NCI-H1694 (cell line): ENCODE measurements around the gene ZCWPW1.
"Not testable (repeated sequence)": the region's sequence is repeated elsewhere in the genome, so short reads cannot be mapped to it uniquely, and the experiment has no call there.

Source experiments
- DNase-seq: peaks from one replicate; lab custom pipeline; 2025; lab: John Stamatoyannopoulos, UW

The ZCWPW1 gene

DNA sequence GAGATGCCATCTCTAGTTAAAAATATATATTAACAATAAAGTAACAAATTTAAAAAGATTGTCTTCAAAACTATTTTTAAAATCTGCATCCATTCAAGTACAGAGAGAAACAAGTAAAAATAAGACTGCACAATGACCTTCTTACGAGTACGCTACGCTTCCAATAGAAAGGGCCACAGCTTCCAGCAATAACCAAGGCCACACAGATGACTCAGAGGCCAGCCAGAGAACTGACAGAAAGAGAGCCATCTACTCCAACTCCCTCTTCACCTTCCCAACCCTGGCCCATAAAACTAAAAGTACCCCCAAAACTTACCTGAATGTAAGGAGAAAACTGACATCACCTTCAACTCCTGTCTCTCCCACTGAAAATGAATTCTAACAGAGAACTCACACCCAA is 28.5 kb downstream of the ZCWPW1 start:
- no peak for DNase-seq

GRCh38 chr7:100398239-100398638 is 30.3 kb downstream of the ZCWPW1 start:
- DNase-seq: no peak

GRCh38 chr7:100397315-100398081 is 31.0 kb downstream of the ZCWPW1 start:
- DNase-seq: no peak

- DNase-seq: no peak
These were observed 32.0 kb downstream of the ZCWPW1 start for GRCh38 chr7:100396421-100396982.

DNA sequence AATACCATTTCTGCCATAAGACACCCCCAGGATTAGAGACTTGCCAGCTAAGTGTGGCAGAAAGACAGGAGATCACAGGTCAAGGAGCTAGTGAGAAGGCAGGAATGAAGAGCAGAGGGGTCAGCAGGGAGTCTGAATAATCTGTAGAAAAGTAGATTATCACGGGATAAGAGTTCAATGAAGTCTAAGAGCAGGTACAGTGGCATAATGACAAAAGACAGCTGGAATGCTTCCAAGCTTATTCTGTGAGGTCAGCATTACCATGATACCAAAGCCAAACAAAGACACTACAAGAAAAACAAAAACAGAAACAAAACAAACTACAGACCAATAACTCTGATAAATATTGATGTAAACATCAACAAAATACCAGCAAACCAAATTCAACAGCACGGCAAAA is 34.4 kb downstream of the ZCWPW1 start:
- no peak for DNase-seq

GRCh38 chr7:100393233-100393905 is 35.1 kb downstream of the ZCWPW1 start:
- DNase-seq: no peak

GRCh38 chr7:100390286-100391009 is 38.1 kb downstream of the ZCWPW1 start:
- no peak for DNase-seq

GRCh38 chr7:100389437-100390088 is 38.9 kb downstream of the ZCWPW1 start:
- no peak for DNase-seq

GRCh38 chr7:100387695-100388094 is 40.8 kb downstream of the ZCWPW1 start:
- no peak for DNase-seq

DNA sequence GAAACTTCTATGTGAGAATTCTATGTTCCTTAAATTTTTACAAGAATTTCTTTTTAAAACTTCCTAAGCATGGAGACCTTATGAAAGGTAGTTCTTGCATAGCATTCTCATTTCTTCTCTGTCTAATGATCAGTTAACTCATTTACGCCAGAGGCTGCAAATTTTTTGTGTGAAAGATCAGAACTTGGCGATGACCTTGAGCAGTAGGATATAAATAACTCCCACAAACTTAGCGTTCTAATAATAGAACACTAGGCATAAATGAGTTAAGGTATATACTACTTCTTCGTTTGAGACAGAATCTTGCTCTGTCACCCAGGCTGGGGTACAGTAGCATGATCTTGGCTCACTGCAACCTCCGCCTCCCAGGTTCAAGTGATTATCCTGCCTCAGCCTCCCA is 41.6 kb downstream of the ZCWPW1 start:
- no peak for DNase-seq

- DNase-seq: no peak
These were observed 43.7 kb downstream of the ZCWPW1 start for GRCh38 chr7:100384628-100385294.

- DNase-seq: peak; percentile 50
These were observed 46.2 kb downstream of the ZCWPW1 start for GRCh38 chr7:100382234-100382853.

DNA sequence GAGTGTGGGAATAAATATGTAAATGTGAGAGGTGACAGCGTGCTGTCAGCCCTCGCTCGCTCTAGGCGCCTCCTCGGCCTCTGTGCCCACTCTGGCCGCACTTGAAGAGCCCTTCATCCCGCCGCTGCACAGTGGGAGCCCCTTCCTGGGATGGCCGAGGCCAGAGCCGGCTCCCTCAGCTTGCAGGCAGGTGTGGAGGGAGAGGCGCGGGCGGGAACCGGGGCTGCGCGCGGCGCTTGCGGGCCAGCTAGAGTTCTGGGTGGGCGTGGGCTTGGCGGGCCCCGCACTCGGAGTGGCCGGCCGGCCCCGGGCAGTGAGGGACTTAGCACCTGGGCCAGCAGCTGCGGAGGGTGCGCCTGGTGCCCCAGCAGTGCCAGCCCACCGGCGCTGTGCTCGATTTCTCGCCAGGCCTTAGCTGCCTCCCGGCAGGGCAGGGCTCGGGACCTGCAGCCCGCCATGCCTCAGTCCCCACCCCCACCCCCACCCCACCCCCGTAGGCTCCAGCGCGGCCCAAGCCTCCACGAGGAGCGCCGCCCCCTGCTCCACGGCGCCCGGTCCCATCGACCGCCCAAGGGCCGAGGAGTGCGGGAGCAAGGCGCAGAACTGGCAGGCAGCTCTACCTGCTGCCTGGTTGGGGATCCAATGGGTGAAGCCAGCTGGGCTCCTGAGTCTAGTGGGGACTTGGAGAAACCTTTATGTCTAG is 46.8 kb downstream of the ZCWPW1 start:
- not testable (repeated sequence) for DNase-seq

DNA sequence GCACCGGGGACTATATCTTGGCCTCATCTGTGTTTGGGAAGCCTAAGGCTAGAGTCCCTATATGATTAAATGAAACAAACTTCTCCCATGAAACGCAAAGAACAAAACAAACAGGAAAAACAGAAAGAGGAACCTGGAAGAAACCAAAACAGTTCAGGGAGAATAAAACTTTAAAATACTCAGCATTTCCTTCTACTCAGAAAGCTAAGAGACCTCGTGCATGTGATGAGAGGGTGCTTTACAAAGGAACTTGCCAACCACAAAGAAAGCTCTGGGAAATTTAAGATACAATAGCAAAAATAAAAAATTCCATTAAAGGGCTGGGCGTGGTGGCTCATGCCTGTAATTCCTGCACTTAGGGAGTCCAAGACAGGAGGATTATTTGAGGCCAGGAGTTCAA is 48.3 kb downstream of the ZCWPW1 start:
- DNase-seq: no peak

GRCh38 chr7:100378114-100378755 is 50.3 kb downstream of the ZCWPW1 start:
- no peak for DNase-seq

GRCh38 chr7:100376066-100376465 is 52.4 kb downstream of the ZCWPW1 start:
- DNase-seq: no peak

GRCh38 chr7:100374601-100375000 is 53.9 kb downstream of the ZCWPW1 start:
- no peak for DNase-seq

DNA sequence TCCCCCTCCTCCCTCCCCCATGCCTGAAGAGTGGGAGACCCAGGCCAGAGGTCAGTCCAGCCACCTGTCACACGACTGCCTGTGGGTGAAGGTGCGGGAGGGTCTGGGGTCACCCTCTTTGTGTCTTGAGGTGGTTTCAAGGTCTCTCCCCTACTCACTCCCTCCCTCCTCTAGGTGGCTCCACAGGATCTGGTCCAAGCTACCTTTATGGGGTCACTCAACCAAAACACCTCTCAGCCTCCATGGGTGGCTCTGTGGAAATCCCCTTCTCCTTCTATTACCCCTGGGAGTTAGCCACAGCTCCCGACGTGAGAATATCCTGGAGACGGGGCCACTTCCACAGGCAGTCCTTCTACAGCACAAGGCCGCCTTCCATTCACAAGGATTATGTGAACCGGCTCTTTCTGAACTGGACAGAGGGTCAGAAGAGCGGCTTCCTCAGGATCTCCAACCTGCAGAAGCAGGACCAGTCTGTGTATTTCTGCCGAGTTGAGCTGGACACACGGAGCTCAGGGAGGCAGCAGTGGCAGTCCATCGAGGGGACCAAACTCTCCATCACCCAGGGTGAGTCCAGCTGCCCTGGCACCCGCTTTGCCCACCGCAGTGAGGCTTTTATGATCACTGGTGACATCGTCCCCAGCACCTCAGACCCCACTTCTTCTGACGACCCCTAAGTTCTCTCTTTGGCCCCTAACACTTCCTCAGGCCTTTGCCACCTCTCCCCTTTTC is 54.5 kb downstream of the ZCWPW1 start:
- DNase-seq: not testable (repeated sequence)

DNA sequence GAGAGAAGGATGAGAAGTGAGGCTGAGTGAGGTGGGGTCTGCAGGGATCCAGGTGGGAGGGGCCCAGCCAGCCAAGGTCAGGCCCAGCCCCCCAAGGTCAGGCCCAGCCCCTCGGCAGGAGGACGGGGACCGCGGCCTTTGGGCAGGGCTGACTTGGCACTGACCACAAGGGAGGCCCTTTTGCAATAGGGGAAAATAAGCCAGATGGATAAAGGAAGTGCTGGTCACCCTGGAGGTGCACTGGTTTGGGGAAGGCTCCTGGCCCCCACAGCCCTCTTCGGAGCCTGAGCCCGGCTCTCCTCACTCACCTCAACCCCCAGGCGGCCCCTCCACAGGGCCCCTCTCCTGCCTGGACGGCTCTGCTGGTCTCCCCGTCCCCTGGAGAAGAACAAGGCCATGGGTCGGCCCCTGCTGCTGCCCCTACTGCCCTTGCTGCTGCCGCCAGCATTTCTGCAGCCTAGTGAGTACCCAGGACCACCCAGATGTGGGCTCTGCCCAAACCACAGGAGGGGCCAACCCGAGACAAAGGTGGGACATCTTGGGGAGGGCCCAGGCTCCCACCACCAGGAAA is 55.2 kb downstream of the ZCWPW1 start, which contains the start of gene PILRA:
Gene PILRA, plus strand, starts transcription at position 227 of the 571 bp plus-strand sequence. Its CDS starts 170 bp downstream, at position 397.
- no peak for DNase-seq
